SK-N-SH (cell line): ENCODE results near the gene PTOV1. TPM values are rescaled to one million over a fixed set of nuclear protein-coding genes. Genes with fewer than 3 reads are reported as not detected.

Source experiments
- CTCF ChIA-PET: fragments of 300-600, 350-600 bp; formaldehyde crosslinking; extraction: SDS; loops from one replicate; lab custom pipeline; 2021; lab: Yijun Ruan, JAX
- POLR2A ChIA-PET: fragments of 350-600 bp; sonication (Branson Sonifier 250); formaldehyde crosslinking; extraction: SDS; loops from one replicate; lab custom pipeline; 2020; ENCODE audit warnings: antibody characterized with exemption, inconsistent platforms; lab: Yijun Ruan, JAX
- DNase-seq: peaks from one replicate; pipeline ENCODE4 v3.0.0; 2012
- H2AFZ ChIP-seq: fragments of 200-600 bp; sonication (generic); 2 replicates; pipeline ENCODE4 v1.8.1; 2016; ENCODE audit warnings: antibody characterized with exemption, mild to moderate bottlenecking, low read depth
- H3F3A ChIP-seq: fragments of 200-600 bp; sonication (generic); replicated peaks from 2 replicates; pipeline ENCODE3; 2016; ENCODE audit warnings: antibody characterized with exemption, mild to moderate bottlenecking; ENCODE audit not compliant: insufficient read depth
- H3K27ac ChIP-seq, 2 experiments: fragments of 200-500 bp in 1 of 2; fragments of 200-600 bp in 1 of 2; sonication (Bioruptor generic) in 1 of 2; sonication (generic), shearing (Covaris generic) in 1 of 2; 2 replicates each; pipeline versions ENCODE4 v1.5.1 to v1.6.1; 2014 to 2016; ENCODE audit warnings: low read depth in 2 of 2, inconsistent platforms in 1 of 2, low read length in 1 of 2, mild to moderate bottlenecking in 1 of 2, mixed read lengths in 1 of 2
- H3K27me3 ChIP-seq: fragments of 200-600 bp; sonication (generic), shearing (Covaris generic); 2 replicates; pipeline ENCODE4 v1.6.1; 2016; ENCODE audit warnings: mixed run types; ENCODE audit not compliant: insufficient read depth
- H3K36me3 ChIP-seq, 2 experiments: fragments of 200-500 bp in 1 of 2; fragments of 200-600 bp in 1 of 2; sonication (Bioruptor generic) in 1 of 2; sonication (generic) in 1 of 2; replicated peaks in 1 of 2; 2 replicates each; pipeline versions ENCODE3 to v1.5.1; 2014 to 2016; ENCODE audit warnings: low read length in 1 of 2, mild to moderate bottlenecking in 1 of 2; ENCODE audit not compliant: insufficient read depth in 2 of 2, control insufficient read depth in 1 of 2
- H3K4me1 ChIP-seq, 2 experiments: fragments of 200-500 bp in 1 of 2; fragments of 200-600 bp in 1 of 2; sonication (Bioruptor generic) in 1 of 2; sonication (generic), shearing (Covaris generic) in 1 of 2; 2 replicates each; pipeline versions ENCODE4 v1.5.1 to v1.6.1; 2014 to 2016; ENCODE audit warnings: low read depth in 1 of 2, low read length in 1 of 2, mixed run types in 1 of 2; ENCODE audit not compliant: insufficient read depth in 2 of 2, control insufficient read depth in 1 of 2
- H3K4me2 ChIP-seq: fragments of 200-600 bp; sonication (generic), shearing (Covaris generic); 2 replicates; pipeline ENCODE4 v1.6.1; 2017; ENCODE audit warnings: mixed run types
- H3K4me3 ChIP-seq, 2 experiments: fragments of 200-500 bp in 1 of 2; fragments of 200-600 bp in 1 of 2; sonication (Bioruptor generic) in 1 of 2; sonication (generic), shearing (Covaris generic) in 1 of 2; 2 replicates each; pipeline versions ENCODE4 v1.5.1 to v1.8.1; 2014 to 2016; ENCODE audit warnings: low read depth in 2 of 2, inconsistent platforms in 1 of 2, low read length in 1 of 2, mild to moderate bottlenecking in 1 of 2, mixed read lengths in 1 of 2, moderate library complexity in 1 of 2
- H3K79me2 ChIP-seq: fragments of 200-600 bp; sonication (generic); 2 replicates; pipeline ENCODE4 v1.8.1; 2017; ENCODE audit warnings: mild to moderate bottlenecking; ENCODE audit not compliant: insufficient read depth
- H3K9ac ChIP-seq: fragments of 200-600 bp; sonication (generic); 2 replicates; pipeline ENCODE4 v1.6.1; 2017; ENCODE audit warnings: mixed run types
- H3K9me2 ChIP-seq: fragments of 200-600 bp; sonication (generic); 2 replicates; pipeline ENCODE4 v1.6.1; 2017; ENCODE audit warnings: mixed run types
- H3K9me3 ChIP-seq: fragments of 200-600 bp; sonication (generic); 2 replicates; pipeline ENCODE4 v1.6.1; 2017; ENCODE audit warnings: mixed run types, mild to moderate bottlenecking, moderate library complexity
- H4K20me1 ChIP-seq: fragments of 200-600 bp; sonication (generic); 2 replicates; pipeline ENCODE4 v1.6.1; 2017; ENCODE audit warnings: mild to moderate bottlenecking, mixed run types; ENCODE audit not compliant: insufficient read depth
- EP300 ChIP-seq, 2 experiments: IDR thresholded peaks; 2 replicates each; pipeline versions ENCODE4 v1.4.0 to v1.6.1; 2012; ENCODE audit warnings: borderline replicate concordance in 1 of 2, low read depth in 1 of 2, low read length in 1 of 2
- EZH2phosphoT487 ChIP-seq: fragments of 200-600 bp; sonication (generic); IDR thresholded peaks from 2 replicates; pipeline ENCODE4 v1.6.1; 2017; ENCODE audit warnings: low read depth, mixed run types, mild to moderate bottlenecking, antibody characterized with exemption, moderate library complexity, borderline replicate concordance
- FOSL2 ChIP-seq: IDR thresholded peaks from 2 replicates; pipeline ENCODE4 v1.4.0; 2012; ENCODE audit warnings: low read depth, mild to moderate bottlenecking, moderate library complexity, borderline replicate concordance
- FOXJ3 ChIP-seq: sonication (generic); formaldehyde crosslinking; IDR thresholded peaks from 2 replicates; pipeline ENCODE4 v1.5.1; 2020; ENCODE audit warnings: mild to moderate bottlenecking, missing genetic modification reagents
- FOXM1 ChIP-seq: IDR thresholded peaks from 2 replicates; pipeline ENCODE4 v1.4.0; 2012; ENCODE audit warnings: low read depth, mild to moderate bottlenecking
- GABPA ChIP-seq: IDR thresholded peaks from 2 replicates; pipeline ENCODE4 v1.4.0; 2012; ENCODE audit warnings: low read depth, mild to moderate bottlenecking
- GATA2 ChIP-seq: sonication (generic); formaldehyde crosslinking; IDR thresholded peaks from 2 replicates; pipeline ENCODE4 v1.5.0; 2020; ENCODE audit warnings: mild to moderate bottlenecking, missing genetic modification reagents
- JUND ChIP-seq: IDR thresholded peaks from 2 replicates; pipeline ENCODE4 v1.4.0; 2012
- NFIC ChIP-seq: IDR thresholded peaks from 2 replicates; pipeline ENCODE4 v1.4.0; 2012; ENCODE audit warnings: borderline replicate concordance
- POLR2AphosphoS5 ChIP-seq: IDR thresholded peaks from 2 replicates; pipeline ENCODE4 v1.6.1; 2012; ENCODE audit warnings: low read depth, low read length
- RAD21 ChIP-seq: IDR thresholded peaks from 2 replicates; pipeline ENCODE4 v1.6.1; 2012; ENCODE audit warnings: mild to moderate bottlenecking, low read length
- RFX5 ChIP-seq: IDR thresholded peaks from 2 replicates; pipeline ENCODE4 v1.6.1; 2012; ENCODE audit warnings: mild to moderate bottlenecking, improper control_type of control experiment, low read length
- SMC3 ChIP-seq: IDR thresholded peaks from 2 replicates; pipeline ENCODE4 v1.6.1; 2012; ENCODE audit warnings: low read depth, low read length, improper control_type of control experiment
- TAF1 ChIP-seq: IDR thresholded peaks from 2 replicates; pipeline ENCODE4 v1.6.1; 2012; ENCODE audit warnings: low read depth, mild to moderate bottlenecking, low read length, moderate library complexity, borderline replicate concordance
- TEAD4 ChIP-seq: IDR thresholded peaks from 2 replicates; pipeline ENCODE4 v1.4.0; 2012; ENCODE audit warnings: mild to moderate bottlenecking, borderline replicate concordance; ENCODE audit not compliant: insufficient read depth
- YY1 ChIP-seq: IDR thresholded peaks from 2 replicates; pipeline ENCODE4 v1.4.0; 2012; ENCODE audit warnings: low read depth, mild to moderate bottlenecking
- WGBS: methylation state at CpG from one replicate; pipeline ENCODE4 v1.1.6; 2017; ENCODE audit warnings: low lambda C conversion rate; 5-methylcytosine and 5-hydroxymethylcytosine counted together
- polyA plus RNA-seq, 3 experiments: library from polyadenylated mRNA; depleted of rRNA; stranded (reverse); fragments of >200 nt; gene quantifications; 2 replicates each; pipeline ENCODE4 v1.2.3, GENCODE V29; 2012
- TF ChIP-seq, protein P1 (sequence below): IDR thresholded peaks from 2 replicates; pipeline ENCODE4 v1.4.0; 2012; ENCODE audit warnings: low read depth
- TF ChIP-seq, protein P2 (sequence below): IDR thresholded peaks from 2 replicates; pipeline ENCODE4 v1.4.0; 2012; ENCODE audit warnings: low read depth, borderline replicate concordance
- TF ChIP-seq, protein P3 (sequence below): IDR thresholded peaks from 2 replicates; pipeline ENCODE4 v1.4.0; 2012; ENCODE audit warnings: low read depth, borderline replicate concordance

The PTOV1 gene
- polyA plus RNA-seq, 1 of the 3 experiments (the other 2 are of a cell fraction): 95.0 TPM

DNA sequence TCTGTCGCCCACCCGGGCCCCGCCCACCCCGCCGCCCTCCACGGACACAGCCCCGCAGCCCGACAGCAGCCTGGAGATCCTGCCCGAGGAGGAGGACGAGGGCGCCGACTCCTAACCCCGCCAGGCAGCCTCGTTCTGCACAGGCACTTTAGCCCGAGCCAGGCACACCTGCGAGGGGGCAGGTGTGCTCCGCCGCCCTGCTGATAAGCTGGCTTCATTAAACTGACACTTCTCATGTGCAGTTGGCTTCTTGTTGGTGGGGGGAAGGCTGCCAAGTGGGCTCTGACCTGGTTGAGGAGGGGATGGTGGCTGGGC is 37.5 kb downstream of the PTOV1 start:
- Histone ChIP-seq H3K27me3 (no peaks in the 10 kb centered on the region), H3K9ac (no peak overlapping the region), H3F3A (peaks cover 10% of the 10 kb centered on the region), H3K36me3 (peaks cover 4 to 15% of the 10 kb centered on the region in 2 experiments), H2AFZ (no peak overlapping the region), H3K4me3 (no peak overlapping the region), H3K9me2 (no peaks in the 10 kb centered on the region), H3K27ac (no peak overlapping the region), H3K79me2 (no peaks in the 10 kb centered on the region), H4K20me1 (no peaks in the 10 kb centered on the region), H3K9me3 (no peaks in the 10 kb centered on the region), H3K4me1 (peaks cover 0 to 13% of the 10 kb centered on the region in 2 experiments; a peak in 1 of 4 replicates), H3K4me2 (no peak overlapping the region)
- ChIA-PET CTCF (interaction anchor here (1.2 kb wide), 1 partner anchor 10 kb away, joined by 3 read pairs; no protein-coding TSS in a partner anchor), POLR2A (no interaction called here)
- 97% methylated on average over 18 of the region's 18 CpGs for WGBS
- TF ChIP-seq RAD21 (no peak), NFIC (no peak), GATA2 (CRISPR knock-in tag) (no peak), TAF1 (no peak), SMC3 (no peak), FOSL2 (no peak), GABPA (no peak), YY1 (no peak), TEAD4 (no peak), RFX5 (no peak), EZH2phosphoT487 (no peak), POLR2AphosphoS5 (no peak)
- TF ChIP-seq, protein P1, sequence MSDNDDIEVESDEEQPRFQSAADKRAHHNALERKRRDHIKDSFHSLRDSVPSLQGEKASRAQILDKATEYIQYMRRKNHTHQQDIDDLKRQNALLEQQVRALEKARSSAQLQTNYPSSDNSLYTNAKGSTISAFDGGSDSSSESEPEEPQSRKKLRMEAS: no peak
- TF ChIP-seq, protein P2, sequence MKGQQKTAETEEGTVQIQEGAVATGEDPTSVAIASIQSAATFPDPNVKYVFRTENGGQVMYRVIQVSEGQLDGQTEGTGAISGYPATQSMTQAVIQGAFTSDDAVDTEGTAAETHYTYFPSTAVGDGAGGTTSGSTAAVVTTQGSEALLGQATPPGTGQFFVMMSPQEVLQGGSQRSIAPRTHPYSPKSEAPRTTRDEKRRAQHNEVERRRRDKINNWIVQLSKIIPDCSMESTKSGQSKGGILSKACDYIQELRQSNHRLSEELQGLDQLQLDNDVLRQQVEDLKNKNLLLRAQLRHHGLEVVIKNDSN: no peak
- DNase-seq: no peak

DNA sequence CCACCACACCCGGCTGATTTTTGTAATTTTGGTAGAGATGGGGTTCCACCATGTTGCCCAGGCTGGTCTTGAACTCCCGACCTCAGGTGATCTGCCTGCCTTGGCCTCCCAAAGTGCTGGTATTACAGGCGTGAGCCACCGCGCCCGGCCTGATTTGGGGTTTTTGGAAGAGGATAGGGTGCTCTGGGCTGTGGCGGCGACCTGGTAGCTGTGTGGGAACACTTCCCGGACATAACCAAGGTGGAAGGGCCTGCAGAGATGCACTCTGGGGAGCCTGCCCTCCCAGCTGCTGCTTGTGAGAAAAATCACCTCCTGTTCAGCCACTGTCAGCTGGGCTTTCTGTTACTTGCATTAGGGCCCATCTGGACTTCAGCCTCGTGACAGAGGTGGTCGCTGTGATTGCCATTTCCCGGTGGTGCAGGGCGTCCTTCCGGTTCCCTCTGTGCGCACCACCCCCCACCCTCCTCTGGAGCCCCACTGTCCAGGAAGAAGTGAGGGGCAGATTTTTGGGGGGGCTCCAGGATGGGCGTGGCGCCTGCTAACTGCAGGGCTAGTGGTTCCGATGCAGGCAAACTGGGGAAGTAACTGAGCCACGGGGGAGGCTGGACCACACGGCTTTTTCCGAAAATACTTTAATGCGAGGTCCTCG is 38.2 kb downstream of the PTOV1 start:
- H3K36me3 ChIP-seq: peaks cover 0 to 8% of the 10 kb centered on the region in 2 experiments
- no peak overlapping the region for H3K4me2 ChIP-seq
- no peaks in the 10 kb centered on the region for H3K9me3 ChIP-seq
- no peak overlapping the region for H3K9ac ChIP-seq
- TF ChIP-seq JUND (no peak), EP300 (IDR thresholded peaks at IDR 0.05; ENCODE audit: borderline replicate concordance in 1 of 2, low read depth in 1 of 2, low read length in 1 of 2) (no peak), FOXJ3 (CRISPR knock-in tag) (no peak), GATA2 (CRISPR knock-in tag) (no peak), RFX5 (no peak), EZH2phosphoT487 (no peak), FOXM1 (no peak)
- TF ChIP-seq, protein P2: no peak
- TF ChIP-seq, protein P3, sequence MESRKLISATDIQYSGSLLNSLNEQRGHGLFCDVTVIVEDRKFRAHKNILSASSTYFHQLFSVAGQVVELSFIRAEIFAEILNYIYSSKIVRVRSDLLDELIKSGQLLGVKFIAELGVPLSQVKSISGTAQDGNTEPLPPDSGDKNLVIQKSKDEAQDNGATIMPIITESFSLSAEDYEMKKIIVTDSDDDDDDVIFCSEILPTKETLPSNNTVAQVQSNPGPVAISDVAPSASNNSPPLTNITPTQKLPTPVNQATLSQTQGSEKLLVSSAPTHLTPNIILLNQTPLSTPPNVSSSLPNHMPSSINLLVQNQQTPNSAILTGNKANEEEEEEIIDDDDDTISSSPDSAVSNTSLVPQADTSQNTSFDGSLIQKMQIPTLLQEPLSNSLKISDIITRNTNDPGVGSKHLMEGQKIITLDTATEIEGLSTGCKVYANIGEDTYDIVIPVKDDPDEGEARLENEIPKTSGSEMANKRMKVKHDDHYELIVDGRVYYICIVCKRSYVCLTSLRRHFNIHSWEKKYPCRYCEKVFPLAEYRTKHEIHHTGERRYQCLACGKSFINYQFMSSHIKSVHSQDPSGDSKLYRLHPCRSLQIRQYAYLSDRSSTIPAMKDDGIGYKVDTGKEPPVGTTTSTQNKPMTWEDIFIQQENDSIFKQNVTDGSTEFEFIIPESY: no peak
- no peaks in the 10 kb centered on the region for H3K79me2 ChIP-seq
- no peak overlapping the region for H2AFZ ChIP-seq
- ChIA-PET CTCF (interaction anchor here (1.2 to 1.6 kb wide), 6 partner anchors 11 to 79 kb away, joined by 3 to 6 read pairs (median 4); partner anchors contain the start of genes AKT1S1 and TBC1D17), POLR2A (no interaction called here)
- H3F3A ChIP-seq: peaks cover 10% of the 10 kb centered on the region
- no peaks in the 10 kb centered on the region for H4K20me1 ChIP-seq
- WGBS: 96% methylated on average over 17 of the region's 23 CpGs
- H3K4me3 ChIP-seq: no peak overlapping the region
- H3K4me1 ChIP-seq: peaks cover 0 to 13% of the 10 kb centered on the region in 2 experiments; a peak in 1 of 4 replicates
- H3K27ac ChIP-seq: no peak overlapping the region
- H3K27me3 ChIP-seq: no peaks in the 10 kb centered on the region
- no peak for DNase-seq
- H3K9me2 ChIP-seq: no peaks in the 10 kb centered on the region
